Thoracic aorta (tissue), 2 donors: ENCODE data around the gene DNAJA3. TPM values are rescaled to one million over a fixed set of nuclear protein-coding genes. Genes with fewer than 3 reads are reported as not detected.

ENCODE experiments used
- ATAC-seq: fragments of 150-250 bp; one replicate; pipeline ENCODE4 v1.8.0; 2017; ENCODE audit warnings: low read depth; ENCODE audit not compliant: insufficient number of reproducible peaks, low FRiP score
- DNase-seq: peaks from one replicate; pipeline ENCODE4 v3.0.0-alpha.2; 2020; ENCODE audit warnings: low spot score
- H3K27ac ChIP-seq, 2 donors: fragments of 200-600 bp; sonication (generic); 1 replicate in 1 of 2; 2 replicates in 1 of 2; pipeline ENCODE4 v1.5.1; 2016; ENCODE audit warnings: mild to moderate bottlenecking in 2 of 2, moderate library complexity in 2 of 2
- H3K27me3 ChIP-seq: fragments of 200-600 bp; sonication (generic); replicated peaks from 2 replicates; pipeline ENCODE4 v1.6.0; 2016; ENCODE audit warnings: mild to moderate bottlenecking; ENCODE audit not compliant: insufficient read depth
- H3K36me3 ChIP-seq: fragments of 200-600 bp; sonication (generic); one replicate; pipeline ENCODE4 v1.5.1; 2016
- H3K4me1 ChIP-seq, 2 donors: fragments of 200-600 bp; sonication (generic); 1 replicate in 1 of 2; 2 replicates in 1 of 2; pipeline versions ENCODE4 v1.5.1 to v1.6.0; 2016; ENCODE audit warnings: low read depth in 2 of 2, mild to moderate bottlenecking in 1 of 2; ENCODE audit not compliant: control insufficient read depth in 1 of 2
- H3K4me3 ChIP-seq: fragments of 200-600 bp; sonication (generic); 2 replicates; pipeline ENCODE4 v1.5.1; 2016; ENCODE audit warnings: mild to moderate bottlenecking
- H3K9me3 ChIP-seq: fragments of 200-600 bp; sonication (generic); 2 replicates; pipeline ENCODE4 v1.5.1; 2016
- CTCF ChIP-seq: fragments of 200-600 bp; sonication (generic); IDR thresholded peaks from one replicate; pipeline ENCODE4 v1.5.1; 2019; ENCODE audit warnings: antibody characterized with exemption
- total RNA-seq, 2 donors: library from RNA; depleted of rRNA; stranded (reverse); fragments of >200 nt; gene quantifications; one replicate each; pipeline versions ENCODE4 v1.1.0 to v1.2.3, GENCODE V29; 2016

Gene DNAJA3
- total RNA-seq, 2 donors from 2014 or later, result 35.2 to 52.2 TPM

DNA sequence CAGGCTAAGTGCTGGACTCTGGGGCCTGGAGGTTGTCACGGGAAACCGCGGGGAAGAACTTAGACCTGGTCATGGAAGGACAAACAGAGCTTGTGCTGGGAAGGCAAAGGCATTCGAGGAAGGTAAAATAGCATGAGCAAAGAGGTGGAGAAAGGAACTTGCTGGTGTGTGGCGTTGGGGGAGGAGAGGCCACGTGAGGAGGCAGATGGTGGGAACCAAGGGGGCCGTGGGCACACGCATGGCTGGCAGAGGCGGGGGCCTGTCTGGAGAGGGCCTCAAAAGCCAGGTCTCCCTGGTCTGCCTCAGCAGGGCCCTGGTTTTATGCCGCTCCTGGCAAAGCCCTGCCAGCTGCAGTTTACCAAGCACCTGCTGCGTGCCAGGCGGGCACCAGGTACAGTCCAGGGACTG is 24.6 kb upstream of the DNAJA3 start:
- Histone ChIP-seq H3K27me3 (no peaks in the 10 kb centered on the region), H3K36me3 (peaks cover 9% of the 10 kb centered on the region), H3K9me3 (no peaks in the 10 kb centered on the region), H3K4me1 (peaks cover 0 to 9% of the 10 kb centered on the region in 2 donors), H3K4me3 (no peak overlapping the region), H3K27ac (no peak overlapping the region)
- TF ChIP-seq CTCF, result no peak
- no peak for ATAC-seq
- no peak for DNase-seq

- H3K27ac ChIP-seq, result no peak overlapping the region
- ATAC-seq (no peak), DNase-seq (no peak)
- no peak overlapping the region for H3K4me3 ChIP-seq
- no peaks in the 10 kb centered on the region for H3K27me3 ChIP-seq
- H3K36me3 ChIP-seq, result peaks cover 13% of the 10 kb centered on the region
- TF ChIP-seq CTCF, result no peak
- peaks cover 0 to 9% of the 10 kb centered on the region in 2 donors for H3K4me1 ChIP-seq
- H3K9me3 ChIP-seq, result no peaks in the 10 kb centered on the region
Measured at GRCh38 chr16:4401510-4401909, 24.2 kb upstream of the DNAJA3 start.

GRCh38 chr16:4402439-4403132 is 23.1 kb upstream of the DNAJA3 start:
- ATAC-seq (peak; percentile 57), DNase-seq (no peak)
- Histone ChIP-seq H3K27me3 (no peaks in the 10 kb centered on the region), H3K4me3 (peak overlapping the region; percentile 54), H3K36me3 (peaks cover 23% of the 10 kb centered on the region), H3K4me1 (peaks cover 0 to 9% of the 10 kb centered on the region in 2 donors), H3K9me3 (no peaks in the 10 kb centered on the region), H3K27ac (no peak overlapping the region)
- peak; percentile 96 for TF ChIP-seq CTCF

DNA sequence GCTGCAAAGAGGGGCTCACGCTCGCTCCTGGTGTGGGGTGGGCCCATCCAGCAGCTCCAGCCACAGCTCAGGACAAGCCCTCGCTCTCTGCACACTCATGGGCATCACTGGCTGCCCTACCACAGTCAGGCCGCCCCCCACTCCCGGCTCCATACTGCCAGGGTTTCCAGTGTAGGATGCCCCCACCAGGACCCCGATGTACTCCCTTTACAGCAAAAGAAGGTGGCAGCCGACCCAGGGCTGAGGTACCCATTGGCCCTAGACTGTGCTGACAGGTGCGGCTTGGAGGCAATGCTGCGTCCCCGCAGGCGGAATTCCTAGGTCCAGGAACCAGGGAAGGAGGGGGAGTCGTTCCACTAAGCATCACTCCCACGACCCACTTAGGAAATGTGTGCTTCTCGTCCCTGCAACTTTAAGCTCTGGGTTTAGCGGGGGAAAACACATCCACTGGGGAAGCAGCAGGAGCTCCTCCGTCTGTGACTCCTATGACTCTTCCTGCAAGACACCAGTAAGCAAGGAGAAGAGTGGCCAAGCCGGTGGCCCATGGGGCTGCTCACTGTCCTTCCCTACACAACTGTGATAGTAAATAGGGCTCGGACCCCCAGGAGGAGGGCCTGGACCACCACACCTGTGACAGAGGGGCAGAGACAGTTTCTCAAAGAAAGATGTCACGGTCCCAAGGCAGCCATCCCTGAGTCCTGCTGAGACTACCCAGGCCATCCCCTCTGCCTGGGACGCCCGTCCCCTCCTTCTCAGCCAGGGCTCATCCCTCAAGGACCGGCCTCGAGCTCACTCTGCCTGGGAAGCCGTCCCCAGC is 22.3 kb upstream of the DNAJA3 start:
- no peak for TF ChIP-seq CTCF
- ATAC-seq (no peak), DNase-seq (no peak)
- Histone ChIP-seq H3K27ac (no peak overlapping the region), H3K27me3 (no peaks in the 10 kb centered on the region), H3K36me3 (peaks cover 23% of the 10 kb centered on the region), H3K4me1 (peaks cover 0 to 9% of the 10 kb centered on the region in 2 donors), H3K4me3 (no peak overlapping the region), H3K9me3 (no peaks in the 10 kb centered on the region)

DNA sequence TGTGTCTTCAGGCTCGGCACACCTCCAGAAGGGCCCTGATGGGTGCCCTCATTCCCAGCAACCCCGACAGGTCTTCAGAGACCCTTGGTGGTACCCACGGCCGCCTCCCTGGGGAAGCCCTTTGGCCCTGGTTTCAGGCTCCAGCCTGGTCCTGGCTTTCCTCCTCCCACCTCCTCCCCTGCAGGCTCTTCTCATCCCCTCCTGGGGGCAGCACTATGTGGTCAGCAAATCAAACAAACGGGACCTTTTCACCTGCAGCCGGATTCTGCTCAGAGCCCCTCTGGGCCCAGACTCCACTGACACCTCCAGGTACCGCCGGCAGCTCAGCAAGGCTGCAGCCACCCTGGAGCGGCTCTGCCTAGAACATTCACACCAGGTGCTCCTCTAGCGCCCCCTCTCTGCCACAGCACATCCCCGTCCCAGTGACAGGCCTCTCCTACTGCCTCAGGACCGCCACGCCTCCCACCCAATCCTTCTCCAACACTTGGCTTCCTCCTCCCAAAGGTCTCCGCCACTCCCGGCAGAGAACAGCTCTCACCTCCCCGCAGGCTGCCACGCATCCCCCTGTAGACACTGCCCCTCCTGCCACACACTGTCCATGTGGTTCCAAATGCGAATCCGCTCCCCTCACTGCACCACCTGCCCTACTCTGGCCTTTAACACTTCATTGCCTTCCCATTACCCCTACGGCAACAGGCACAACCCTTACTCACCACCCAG is 21.3 kb upstream of the DNAJA3 start:
- peak; percentile 41 for TF ChIP-seq CTCF
- ATAC-seq (no peak), DNase-seq (no peak)
- no peaks in the 10 kb centered on the region for H3K27me3 ChIP-seq
- H3K4me1 ChIP-seq, result no peaks in the 10 kb centered on the region
- no peaks in the 10 kb centered on the region for H3K9me3 ChIP-seq
- H3K27ac ChIP-seq, result no peak overlapping the region
- H3K36me3 ChIP-seq, result peaks cover 23% of the 10 kb centered on the region
- H3K4me3 ChIP-seq, result no peak overlapping the region
